ENCODE data around the gene SH3BP2.

DNA sequence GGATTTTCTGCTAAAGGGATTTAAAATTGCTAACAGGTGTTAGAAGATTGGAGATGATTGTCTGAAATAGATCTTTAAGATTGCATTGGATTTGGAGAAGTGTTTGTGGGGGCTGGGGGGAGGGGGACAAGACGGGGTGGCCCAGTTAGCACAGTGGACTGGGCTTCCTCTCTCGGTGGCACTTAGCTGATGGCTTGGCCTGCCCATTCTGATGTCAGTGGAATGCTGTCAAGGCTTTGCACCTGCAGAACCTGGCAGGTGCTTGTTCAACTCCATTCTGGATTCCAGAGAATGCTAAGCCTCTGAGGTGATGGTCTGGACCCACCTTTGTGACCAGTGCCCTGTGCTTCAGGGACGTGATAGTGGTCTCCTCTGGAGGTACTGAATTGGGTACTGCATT, 94.5 kb downstream of the SH3BP2 start:
- TF ChIP-seq, protein P1, sequence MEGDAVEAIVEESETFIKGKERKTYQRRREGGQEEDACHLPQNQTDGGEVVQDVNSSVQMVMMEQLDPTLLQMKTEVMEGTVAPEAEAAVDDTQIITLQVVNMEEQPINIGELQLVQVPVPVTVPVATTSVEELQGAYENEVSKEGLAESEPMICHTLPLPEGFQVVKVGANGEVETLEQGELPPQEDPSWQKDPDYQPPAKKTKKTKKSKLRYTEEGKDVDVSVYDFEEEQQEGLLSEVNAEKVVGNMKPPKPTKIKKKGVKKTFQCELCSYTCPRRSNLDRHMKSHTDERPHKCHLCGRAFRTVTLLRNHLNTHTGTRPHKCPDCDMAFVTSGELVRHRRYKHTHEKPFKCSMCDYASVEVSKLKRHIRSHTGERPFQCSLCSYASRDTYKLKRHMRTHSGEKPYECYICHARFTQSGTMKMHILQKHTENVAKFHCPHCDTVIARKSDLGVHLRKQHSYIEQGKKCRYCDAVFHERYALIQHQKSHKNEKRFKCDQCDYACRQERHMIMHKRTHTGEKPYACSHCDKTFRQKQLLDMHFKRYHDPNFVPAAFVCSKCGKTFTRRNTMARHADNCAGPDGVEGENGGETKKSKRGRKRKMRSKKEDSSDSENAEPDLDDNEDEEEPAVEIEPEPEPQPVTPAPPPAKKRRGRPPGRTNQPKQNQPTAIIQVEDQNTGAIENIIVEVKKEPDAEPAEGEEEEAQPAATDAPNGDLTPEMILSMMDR (optimal IDR thresholded peaks at IDR 0.05 in 1 of 3, IDR thresholded peaks at IDR 0.05 in 1 of 3, conservative IDR thresholded peaks at IDR 0.05 in 1 of 3; ENCODE audit: extremely low read depth in 1 of 3, insufficient read depth in 2 of 3, low read length in 3 of 3): no peak
- TF ChIP-seq EZH2 (IDR thresholded peaks at IDR 0.05; ENCODE audit: low read length): no peak

Data from keratinocyte (primary cell).